Islet of Langerhans (tissue), 1 donor: ENCODE measurements around the gene ZNF165.
"Not testable (repeated sequence)": the region's sequence is repeated elsewhere in the genome, so short reads cannot be mapped to it uniquely, and the experiment has no call there.

Source experiments
- FAIRE-seq: peaks from one replicate; lab custom pipeline; 2011; peaks lifted over from hg19 to GRCh38; lab: Jason Lieb, UNC

ZNF165 gene

DNA sequence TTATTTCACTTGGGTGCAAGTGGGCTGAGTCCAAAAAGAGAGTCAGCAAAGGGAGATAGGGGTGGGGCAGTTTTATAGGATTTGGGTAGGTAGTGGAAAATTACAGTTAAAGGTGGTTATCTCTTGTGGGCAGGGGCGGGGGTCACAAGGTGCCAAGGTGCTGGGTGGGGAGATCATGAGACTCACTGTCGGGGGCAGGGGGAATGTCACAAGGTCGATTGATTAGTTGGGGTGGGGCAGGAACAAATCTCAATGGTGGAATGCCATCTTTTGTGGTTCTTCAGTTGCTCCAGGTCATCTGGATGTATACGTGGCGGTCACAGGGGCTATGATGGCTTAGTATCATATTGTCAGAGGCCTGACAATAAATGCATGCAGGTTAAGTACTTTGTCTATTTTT lies 41.9 kb downstream of the ZNF165 start:
- not testable (repeated sequence) for FAIRE-seq

DNA sequence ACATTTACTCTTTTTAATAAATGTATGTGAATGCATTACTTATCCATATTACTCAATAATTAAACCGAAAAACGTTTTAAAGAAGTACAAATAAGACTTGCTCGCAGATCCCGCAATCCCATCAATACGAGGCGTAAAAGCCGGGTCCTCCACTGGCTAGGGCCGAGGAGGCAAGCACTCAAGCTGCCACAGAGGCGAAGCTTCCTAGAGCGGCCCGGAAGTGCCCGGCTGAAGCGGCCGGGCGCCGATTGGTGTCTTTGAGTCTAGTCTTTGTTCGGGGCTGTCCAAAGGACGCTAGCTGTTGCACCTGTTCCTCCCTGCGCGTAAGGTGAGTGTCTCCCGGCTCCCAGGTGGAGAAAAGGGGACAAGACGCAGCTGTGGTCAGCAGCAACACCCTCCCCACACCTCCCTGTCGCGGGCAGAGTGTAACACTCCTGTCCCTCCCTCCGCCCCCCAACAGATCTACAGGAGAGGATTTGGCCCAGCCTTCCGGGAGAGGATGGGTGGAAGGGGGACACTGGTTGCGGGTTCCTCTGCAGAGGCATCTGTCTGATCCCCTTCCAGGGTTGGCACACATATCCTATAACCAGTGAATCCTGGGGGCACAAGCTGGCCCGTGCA lies 44.1 kb downstream of the ZNF165 start, which contains the start of gene ZSCAN16:
Gene ZSCAN16, plus strand, starts transcription at position 260 of the 621 bp plus-strand sequence. CDS start 835 bp downstream, outside the sequence.
- FAIRE-seq, result no peak

- no peak for FAIRE-seq
Measured at GRCh38 chr6:28124971-28125353, 44.6 kb downstream of the ZNF165 start.

- FAIRE-seq, result no peak
Measured at GRCh38 chr6:28125401-28125800, 45.0 kb downstream of the ZNF165 start.

DNA sequence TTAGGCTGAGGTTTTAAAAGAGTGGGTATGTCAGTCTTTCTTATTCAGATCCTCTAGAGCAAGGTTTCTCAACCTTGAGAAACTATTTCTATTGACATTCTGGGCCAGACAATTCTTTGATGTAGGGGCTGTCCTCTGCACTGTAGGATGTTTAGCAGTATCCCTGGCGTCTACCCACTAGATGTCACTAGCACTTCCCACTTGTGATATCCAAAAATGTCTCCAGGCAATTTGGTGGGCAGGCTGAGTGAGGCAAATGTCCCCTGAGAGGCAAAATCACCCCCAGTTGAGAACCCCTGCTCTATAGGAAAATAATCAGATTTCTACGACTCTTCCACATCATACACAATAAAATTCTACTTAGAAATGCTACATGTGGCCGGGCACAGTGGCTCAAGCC lies 53.6 kb downstream of the ZNF165 start:
- no peak for FAIRE-seq

DNA sequence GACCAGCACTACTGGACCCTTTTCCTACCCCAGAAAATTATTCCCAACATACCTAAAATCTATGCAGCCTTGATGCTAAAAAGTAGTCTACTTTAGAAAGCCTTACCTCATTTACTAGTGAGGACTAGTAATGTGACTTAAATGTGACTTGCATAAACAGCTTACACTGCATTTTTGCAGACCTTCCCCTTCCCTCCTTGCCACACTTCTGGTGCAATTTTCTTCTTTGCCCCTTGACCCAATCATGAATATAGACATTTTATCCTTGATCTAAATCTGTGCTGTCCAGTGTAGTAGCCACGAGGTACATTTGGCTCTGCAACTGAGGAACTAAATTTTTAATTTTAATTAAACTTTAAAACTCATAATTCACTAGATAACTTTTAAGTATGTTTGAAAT lies 54.3 kb downstream of the ZNF165 start:
- no peak for FAIRE-seq

DNA sequence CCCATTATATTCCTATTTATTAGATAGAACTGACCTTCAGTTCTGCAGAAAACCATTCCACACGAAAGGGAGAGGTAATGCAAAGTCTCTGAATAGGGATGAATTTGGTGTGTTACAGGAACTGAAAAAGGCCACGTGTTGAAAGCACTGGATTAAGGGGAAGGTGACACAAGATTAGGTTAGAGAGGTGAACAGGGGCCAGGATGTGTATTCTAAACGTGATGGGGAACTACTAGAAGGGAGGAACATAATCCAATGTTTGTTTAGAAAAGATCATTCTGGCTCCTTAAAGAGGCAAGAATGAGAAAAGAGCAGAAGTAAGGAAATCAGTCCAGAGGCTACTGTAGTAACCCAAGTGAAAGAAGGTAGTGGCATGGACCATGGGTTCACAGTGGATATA lies 55.0 kb downstream of the ZNF165 start:
- FAIRE-seq, result no peak

- FAIRE-seq, result no peak
Measured at GRCh38 chr6:28136585-28137504, 56.5 kb downstream of the ZNF165 start.

GRCh38 chr6:28137505-28137981 lies 57.2 kb downstream of the ZNF165 start:
- no peak for FAIRE-seq
